Gastroesophageal sphincter (tissue), 3 donors: Measurements from ENCODE around the gene ZNF37A.
A peak's percentile ranks its signal among the peaks of the same experiment; 100 is the strongest.

Experiments used
- POLR2A ChIP-seq, 2 donors: fragments of 450-650 bp; IDR thresholded peaks; one replicate each; pipeline ENCODE4 v1.6.1; 2017; ENCODE audit warnings: antibody characterized with exemption in 2 of 2, mild to moderate bottlenecking in 2 of 2, moderate library complexity in 1 of 2
- TF ChIP-seq, protein P1 (sequence below), 4 experiments: fragments of 200-600 bp in 2 of 4; fragments of 450-650 bp in 2 of 4; sonication (generic) in 1 of 4; IDR thresholded peaks; one replicate each; pipeline ENCODE4 v1.5.1; 2017 to 2019; ENCODE audit warnings: antibody characterized with exemption in 4 of 4, mild to moderate bottlenecking in 2 of 4, moderate library complexity in 2 of 4

DNA sequence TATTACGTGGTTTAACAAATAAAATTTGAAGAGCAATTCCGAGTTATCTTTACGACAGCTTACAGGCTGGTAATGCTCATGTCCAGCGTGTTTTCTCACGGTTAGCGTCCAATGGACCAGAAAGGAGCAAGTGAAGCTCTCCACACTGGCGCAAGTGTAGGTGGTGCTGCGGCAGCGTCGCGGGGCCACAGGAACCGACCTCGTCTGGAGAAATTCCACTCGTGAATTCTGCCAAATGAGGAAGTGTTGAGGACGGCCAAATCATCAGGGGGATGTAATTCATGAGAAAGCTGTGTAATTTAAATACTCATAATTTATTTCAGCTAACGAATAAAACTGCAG, 350 bp upstream of the ZNF37A start:
- TF ChIP-seq, protein P1, sequence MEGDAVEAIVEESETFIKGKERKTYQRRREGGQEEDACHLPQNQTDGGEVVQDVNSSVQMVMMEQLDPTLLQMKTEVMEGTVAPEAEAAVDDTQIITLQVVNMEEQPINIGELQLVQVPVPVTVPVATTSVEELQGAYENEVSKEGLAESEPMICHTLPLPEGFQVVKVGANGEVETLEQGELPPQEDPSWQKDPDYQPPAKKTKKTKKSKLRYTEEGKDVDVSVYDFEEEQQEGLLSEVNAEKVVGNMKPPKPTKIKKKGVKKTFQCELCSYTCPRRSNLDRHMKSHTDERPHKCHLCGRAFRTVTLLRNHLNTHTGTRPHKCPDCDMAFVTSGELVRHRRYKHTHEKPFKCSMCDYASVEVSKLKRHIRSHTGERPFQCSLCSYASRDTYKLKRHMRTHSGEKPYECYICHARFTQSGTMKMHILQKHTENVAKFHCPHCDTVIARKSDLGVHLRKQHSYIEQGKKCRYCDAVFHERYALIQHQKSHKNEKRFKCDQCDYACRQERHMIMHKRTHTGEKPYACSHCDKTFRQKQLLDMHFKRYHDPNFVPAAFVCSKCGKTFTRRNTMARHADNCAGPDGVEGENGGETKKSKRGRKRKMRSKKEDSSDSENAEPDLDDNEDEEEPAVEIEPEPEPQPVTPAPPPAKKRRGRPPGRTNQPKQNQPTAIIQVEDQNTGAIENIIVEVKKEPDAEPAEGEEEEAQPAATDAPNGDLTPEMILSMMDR (IDR thresholded peaks at IDR 0.05): peak in 1 of 4 experiments; percentile 27
- TF ChIP-seq POLR2A (IDR thresholded peaks at IDR 0.05): no peak
